Erythroblast (primary cell): ENCODE data around the gene NCOR2.

Experiments used
- DNase-seq, 2 experiments: peaks; one replicate each; lab custom pipeline; 2025; lab: John Stamatoyannopoulos, UW
- GATA1 ChIP-seq: IDR thresholded peaks from 2 replicates; pipeline ENCODE4 v1.6.1; 2011; ENCODE audit warnings: low read depth, mild to moderate bottlenecking, control low read depth, low read length, moderate library complexity
- POLR2A ChIP-seq: IDR thresholded peaks from 2 replicates; pipeline ENCODE4 v1.6.1; 2011; ENCODE audit warnings: mild to moderate bottlenecking, low read length

Gene NCOR2

DNA sequence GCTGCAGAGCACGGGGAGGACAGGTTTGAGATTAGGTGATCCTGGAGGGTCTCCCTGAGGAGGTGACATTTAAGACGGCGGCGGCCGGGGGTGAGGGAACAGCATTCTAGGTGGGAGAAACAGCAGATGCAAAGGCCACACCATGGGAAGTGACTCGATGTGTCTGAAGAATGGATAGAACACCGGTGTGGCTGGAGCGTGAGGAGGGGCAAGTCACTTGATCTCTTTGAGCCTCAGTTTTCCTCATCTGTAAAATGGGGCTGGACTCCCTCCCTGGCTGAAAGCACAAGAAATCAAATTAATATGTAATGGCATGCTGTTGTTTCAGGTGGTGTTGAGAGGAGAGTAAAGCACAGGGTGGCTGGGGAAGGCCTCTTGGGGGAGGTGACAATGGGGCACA is 10.0 kb upstream of the NCOR2 start:
- no peak for TF ChIP-seq GATA1
- no peak for TF ChIP-seq POLR2A
- DNase-seq: no peak

- DNase-seq: no peak
- TF ChIP-seq GATA1: no peak
- TF ChIP-seq POLR2A: no peak
Observed at GRCh38 chr12:124576061-124576650, 8.7 kb upstream of the NCOR2 start.

- TF ChIP-seq GATA1 (no peak), POLR2A (no peak)
- DNase-seq: peak; percentile 13 to 20
Observed at GRCh38 chr12:124573839-124574786, 6.7 kb upstream of the NCOR2 start.

DNA sequence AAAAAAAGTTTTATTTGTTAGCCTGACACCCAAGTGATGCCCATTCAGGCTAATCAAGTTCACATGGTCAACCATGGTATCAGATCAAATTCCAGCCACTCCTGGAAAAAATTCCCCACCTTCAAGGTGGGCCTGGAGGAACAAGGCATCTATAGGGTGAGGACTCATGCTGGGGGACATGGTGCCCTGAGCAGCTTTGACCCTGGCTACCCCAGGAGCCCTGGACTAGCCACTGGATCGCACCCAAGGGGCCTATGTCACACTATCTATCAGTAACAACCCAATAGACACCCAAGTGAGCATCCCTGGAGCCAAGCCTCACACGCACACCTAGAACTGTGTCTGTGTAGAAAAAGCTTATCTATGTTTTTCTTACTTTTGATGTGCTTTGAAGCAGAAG is 4.1 kb upstream of the NCOR2 start:
- DNase-seq: no peak
- no peak for TF ChIP-seq GATA1

DNA sequence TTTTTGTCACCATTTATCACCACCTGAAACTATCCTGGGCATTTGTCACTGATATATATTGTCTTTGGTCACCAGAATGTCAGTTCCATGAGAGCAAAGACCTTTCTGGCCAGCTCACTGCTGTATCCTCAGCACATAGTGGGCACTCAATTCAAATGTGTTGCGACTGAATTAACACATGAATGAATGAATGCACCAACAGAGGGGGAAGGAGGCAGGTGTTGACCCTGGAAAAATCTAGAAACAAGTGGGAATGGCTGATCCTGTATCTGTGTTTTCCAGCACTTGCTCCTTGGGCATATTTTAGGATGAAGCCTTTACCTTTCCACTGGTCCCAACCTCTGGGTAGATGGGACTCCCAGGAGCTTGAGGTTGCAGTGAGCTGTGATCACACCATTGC is 3.4 kb upstream of the NCOR2 start:
- DNase-seq: no peak

GRCh38 chr12:124569375-124570148 is 2.1 kb upstream of the NCOR2 start:
- no peak for DNase-seq
- TF ChIP-seq GATA1: no peak

More for the DNA sequence above, 3.4 kb upstream of the NCOR2 start:
- TF ChIP-seq GATA1: no peak
- no peak for TF ChIP-seq POLR2A

DNA sequence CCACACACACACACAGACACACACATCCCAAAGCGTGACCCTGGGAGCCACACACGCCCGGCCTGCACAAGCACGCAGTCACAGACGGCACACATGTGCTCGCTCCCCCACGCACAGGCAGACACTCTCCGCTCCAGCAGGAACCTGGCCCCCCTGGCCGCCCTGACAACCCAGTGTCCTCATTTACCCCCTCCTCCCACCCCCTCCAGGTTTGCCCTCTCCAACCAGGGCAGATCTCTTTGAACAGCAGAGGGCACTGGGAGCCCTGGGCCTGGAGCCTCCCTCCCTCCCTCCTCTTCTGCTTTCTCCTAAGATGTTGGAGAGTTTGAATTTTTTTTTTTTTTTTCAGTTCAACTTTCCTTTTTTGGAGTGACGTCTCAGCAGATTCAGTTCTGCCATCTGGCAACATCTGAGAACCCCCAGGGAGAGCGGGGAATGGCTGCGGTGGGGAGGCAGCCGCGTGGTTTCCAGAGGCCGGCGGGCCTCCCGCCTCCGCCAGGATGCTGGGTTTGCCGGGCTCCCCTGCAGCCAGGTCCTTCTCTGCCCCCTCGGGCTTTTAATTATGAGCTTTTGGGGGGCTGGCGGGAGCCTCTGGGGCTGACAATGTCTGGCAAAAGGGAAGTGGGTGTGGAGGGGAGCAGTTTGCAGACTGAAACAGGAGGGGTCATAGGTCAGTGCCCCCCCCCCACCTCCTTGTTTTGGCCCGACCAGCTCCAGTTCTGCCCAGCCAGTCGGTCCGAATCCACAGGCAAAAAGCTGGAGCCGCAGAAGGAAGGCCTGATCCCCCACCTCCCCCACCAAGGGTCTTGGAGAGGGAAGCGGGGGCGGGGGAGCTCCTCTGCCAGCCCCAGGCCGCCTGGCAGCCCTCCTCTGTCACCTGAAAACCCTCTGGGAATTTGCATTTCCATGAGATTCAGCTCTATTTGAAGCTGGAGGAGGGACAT is 1.3 kb upstream of the NCOR2 start:
- peak; percentile 50 to 51 for DNase-seq
- TF ChIP-seq GATA1: no peak
- no peak for TF ChIP-seq POLR2A

- DNase-seq: peak; percentile 85 to 92
Observed at GRCh38 chr12:124567673-124568373, 411 bp upstream of the NCOR2 start.

DNA sequence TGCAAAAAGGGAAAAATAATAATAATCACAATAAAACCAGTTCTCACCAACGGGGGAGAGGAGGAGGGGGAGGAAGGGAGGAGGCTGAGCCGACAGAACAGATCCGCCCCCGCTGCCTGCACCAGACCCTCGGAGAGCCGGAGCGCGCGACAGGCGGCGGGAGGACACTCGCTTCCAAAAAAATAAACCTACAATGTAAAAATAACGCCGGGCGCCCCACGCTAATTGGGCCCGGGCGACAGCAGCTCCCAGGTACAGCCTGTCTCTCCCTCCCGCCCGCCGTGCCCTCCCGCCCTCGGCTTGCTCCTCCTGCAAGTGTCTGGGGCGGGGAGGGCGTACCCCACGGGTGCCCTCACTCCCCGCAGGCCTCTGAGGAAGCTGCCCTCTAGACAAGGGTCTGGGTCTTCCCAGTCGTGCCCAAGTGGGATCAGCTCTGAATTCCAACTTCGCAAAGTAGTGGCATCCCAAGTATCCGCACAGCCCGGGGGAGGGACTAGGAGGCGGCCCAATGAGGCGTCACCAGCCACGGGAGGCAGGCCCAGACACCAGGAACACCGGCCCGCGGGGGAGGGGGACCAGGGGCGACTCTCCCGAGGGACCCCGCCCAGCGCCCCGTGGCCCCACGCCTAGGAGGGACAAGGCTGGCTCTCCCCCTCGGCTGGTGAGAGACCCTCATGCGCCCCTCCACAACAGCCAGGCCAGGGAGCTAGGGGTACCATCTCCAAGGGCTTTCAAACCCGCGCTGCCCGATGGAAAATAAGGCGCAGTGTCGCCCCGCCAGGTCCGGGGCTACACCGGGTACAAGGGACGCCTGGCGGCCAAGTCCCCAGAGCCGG is 1.0 kb downstream of the NCOR2 start:
- TF ChIP-seq POLR2A (peak; percentile 8), GATA1 (no peak)
- peak; percentile 75 to 82 for DNase-seq

More at GRCh38 chr12:124567673-124568373, 411 bp upstream of the NCOR2 start:
- no peak for TF ChIP-seq POLR2A
- TF ChIP-seq GATA1: no peak

DNA sequence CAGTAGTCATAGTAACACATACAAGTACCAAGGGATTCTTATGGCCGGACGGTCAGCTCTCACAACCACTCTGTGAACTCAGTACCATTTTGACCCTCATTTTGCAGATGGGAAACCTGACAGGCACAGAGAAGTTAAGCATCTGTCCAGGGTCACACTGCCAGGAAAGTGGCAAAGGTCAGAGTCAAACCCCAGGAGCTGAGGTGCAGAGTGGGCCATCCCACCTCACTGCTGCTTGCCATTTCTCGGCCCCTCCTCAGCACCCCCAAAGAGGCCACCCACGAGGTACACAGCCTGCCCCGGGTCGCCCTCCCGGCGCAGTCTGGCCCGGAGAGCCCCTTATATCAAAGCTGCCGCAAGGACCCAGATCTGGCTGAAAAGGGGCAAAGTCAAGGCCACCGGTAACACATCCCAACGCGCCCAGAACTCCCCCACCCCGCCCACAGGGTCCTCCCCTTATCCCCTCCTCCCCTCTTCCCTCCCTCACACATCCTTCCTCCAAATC is 1.7 kb downstream of the NCOR2 start:
- TF ChIP-seq GATA1: no peak
- TF ChIP-seq POLR2A: no peak
- no peak for DNase-seq

GRCh38 chr12:124564971-124565491 is 2.4 kb downstream of the NCOR2 start:
- no peak for TF ChIP-seq POLR2A
- no peak for TF ChIP-seq GATA1
- DNase-seq: no peak
